ENCODE data around the gene GDE1.

GRCh38 chr16:19518388-19518787, 3.5 kb downstream of the GDE1 start:
- no peak for TF ChIP-seq POLR2A (IDR thresholded peaks at IDR 0.05)
- TF ChIP-seq CTCF (IDR thresholded peaks at IDR 0.05), result no peak

Measured in esophagus squamous epithelium (tissue), 4 donors.